ENCODE measurements around the gene IFRD2. TPM values are rescaled to one million over a fixed set of nuclear protein-coding genes. Genes with fewer than 3 reads are reported as not detected.
"Not testable (repeated sequence)": the region's sequence is repeated elsewhere in the genome, so short reads cannot be mapped to it uniquely, and the experiment has no call there.

Gene IFRD2
- total RNA-seq, 2 experiments from 2014 or later, result 50.0 to 59.0 TPM

DNA sequence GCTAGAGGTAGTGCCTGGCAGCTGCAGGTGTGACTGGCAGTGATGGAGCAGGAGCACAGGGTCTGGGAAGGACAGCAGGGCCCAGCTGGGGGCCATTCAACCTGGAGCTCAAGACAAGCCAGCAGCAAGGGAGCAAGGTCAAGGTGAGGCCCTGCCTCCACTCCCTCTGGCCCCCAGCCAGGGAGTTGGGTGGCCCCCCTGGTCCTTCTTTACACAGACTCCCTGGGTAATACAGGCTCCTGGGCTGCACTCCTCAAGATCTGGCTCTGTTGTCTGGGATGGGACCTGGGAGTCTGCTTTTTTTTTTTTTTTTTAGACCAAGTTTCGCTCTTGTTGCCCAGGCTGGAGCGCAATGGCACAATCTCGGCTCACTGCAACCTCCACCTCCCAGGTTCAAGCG is 41.7 kb downstream of the IFRD2 start:
- H3K27ac Mint-ChIP-seq, result no peak overlapping the region
- POLR2A ChIA-PET, result interaction anchor here (1.5 kb wide), 1 partner anchor 8 kb away, joined by 4 read pairs; no protein-coding TSS in a partner anchor
- H3K9me3 Mint-ChIP-seq, result no peaks in the 10 kb centered on the region
- H3K27me3 Mint-ChIP-seq, result no peaks in the 10 kb centered on the region
- peaks cover 14% of the 10 kb centered on the region for H3K36me3 Mint-ChIP-seq
- ATAC-seq (ENCODE audit: low read depth) (no peak), DNase-seq (no peak)
- H3K4me1 Mint-ChIP-seq, result peaks cover 31% of the 10 kb centered on the region
- H3K4me3 Mint-ChIP-seq, result no peak overlapping the region

- Mint-ChIP-seq H3K4me1 (peaks cover 38% of the 10 kb centered on the region), H3K27ac (no peak overlapping the region), H3K4me3 (no peak overlapping the region), H3K27me3 (no peaks in the 10 kb centered on the region), H3K9me3 (no peaks in the 10 kb centered on the region), H3K36me3 (peaks cover 14% of the 10 kb centered on the region)
- POLR2A ChIA-PET, result interaction anchor here (1.5 kb wide), 1 partner anchor 9 kb away, joined by 4 read pairs; no protein-coding TSS in a partner anchor
- no peak for ATAC-seq (ENCODE audit: low read depth)
- no peak for DNase-seq
Measured at GRCh38 chr3:50249457-50249856, 42.8 kb downstream of the IFRD2 start.

DNA sequence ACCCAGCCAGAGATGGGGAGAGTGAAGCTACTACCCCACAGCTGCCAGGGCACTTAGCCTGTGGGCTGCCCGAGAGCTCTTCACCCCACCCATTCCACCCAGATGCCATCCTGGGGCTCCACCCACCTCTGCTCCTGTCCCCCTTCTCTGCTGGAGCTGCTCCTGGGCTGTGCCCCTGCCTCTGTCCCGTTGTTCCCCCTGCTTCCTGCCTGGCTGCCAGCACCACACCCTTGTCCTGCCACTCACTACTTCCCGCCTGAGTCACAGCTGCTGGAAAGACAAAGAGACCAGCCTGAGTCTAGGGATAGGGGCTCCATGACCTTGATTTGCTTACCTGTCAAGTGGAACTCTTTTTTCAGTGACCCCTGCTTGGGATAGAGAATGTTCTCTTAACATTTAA is 43.8 kb downstream of the IFRD2 start:
- DNase-seq (no peak), ATAC-seq (ENCODE audit: low read depth) (no peak)
- peaks cover 12% of the 10 kb centered on the region for H3K36me3 Mint-ChIP-seq
- no peaks in the 10 kb centered on the region for H3K9me3 Mint-ChIP-seq
- POLR2A ChIA-PET, result interaction anchor here (3.0 kb wide), 1 partner anchor 12 kb away, joined by 48 read pairs; the partner anchor contains the start of gene GNAI2
- peaks cover 41% of the 10 kb centered on the region for H3K4me1 Mint-ChIP-seq
- H3K27ac Mint-ChIP-seq, result peak overlapping the region; percentile 69
- H3K27me3 Mint-ChIP-seq, result no peaks in the 10 kb centered on the region
- H3K4me3 Mint-ChIP-seq, result no peak overlapping the region

DNA sequence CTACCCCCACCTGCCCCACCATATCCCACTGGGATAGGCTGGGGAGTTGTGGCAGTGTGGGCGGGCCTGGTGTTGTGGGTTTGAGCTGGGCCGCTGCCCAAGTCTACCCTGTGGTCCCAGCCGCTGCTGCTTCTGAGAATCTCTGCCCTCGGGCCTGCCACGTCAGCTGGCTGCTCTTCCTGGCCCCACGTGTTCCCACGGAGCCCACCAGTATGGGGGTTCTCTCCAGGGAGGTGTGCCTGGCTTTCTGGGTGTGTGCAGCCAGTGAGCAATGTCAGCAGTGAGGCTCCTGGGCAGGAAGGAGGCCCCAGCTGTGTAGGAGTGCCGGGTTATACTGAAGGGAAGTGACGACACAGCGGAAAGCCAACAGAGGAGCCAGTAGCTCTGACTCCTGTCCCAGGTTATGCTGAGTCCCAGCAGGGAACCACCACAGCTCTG is 45.7 kb downstream of the IFRD2 start:
- ATAC-seq (ENCODE audit: low read depth) (peak; percentile 84), DNase-seq (no peak)
- peak overlapping the region; percentile 85 for H3K27ac Mint-ChIP-seq
- H3K4me1 Mint-ChIP-seq, result peaks cover 55% of the 10 kb centered on the region
- no peaks in the 10 kb centered on the region for H3K9me3 Mint-ChIP-seq
- H3K4me3 Mint-ChIP-seq, result peak overlapping the region; percentile 86
- H3K27me3 Mint-ChIP-seq, result no peaks in the 10 kb centered on the region
- H3K36me3 Mint-ChIP-seq, result peaks cover 16% of the 10 kb centered on the region
- POLR2A ChIA-PET, result interaction anchor here (0.6 to 3.0 kb wide), 17 partner anchors 8 to 126 kb away, joined by 3 to 48 read pairs (median 5); partner anchors contain the start of genes GNAI2, HYAL2, HYAL3 and IFRD2

DNA sequence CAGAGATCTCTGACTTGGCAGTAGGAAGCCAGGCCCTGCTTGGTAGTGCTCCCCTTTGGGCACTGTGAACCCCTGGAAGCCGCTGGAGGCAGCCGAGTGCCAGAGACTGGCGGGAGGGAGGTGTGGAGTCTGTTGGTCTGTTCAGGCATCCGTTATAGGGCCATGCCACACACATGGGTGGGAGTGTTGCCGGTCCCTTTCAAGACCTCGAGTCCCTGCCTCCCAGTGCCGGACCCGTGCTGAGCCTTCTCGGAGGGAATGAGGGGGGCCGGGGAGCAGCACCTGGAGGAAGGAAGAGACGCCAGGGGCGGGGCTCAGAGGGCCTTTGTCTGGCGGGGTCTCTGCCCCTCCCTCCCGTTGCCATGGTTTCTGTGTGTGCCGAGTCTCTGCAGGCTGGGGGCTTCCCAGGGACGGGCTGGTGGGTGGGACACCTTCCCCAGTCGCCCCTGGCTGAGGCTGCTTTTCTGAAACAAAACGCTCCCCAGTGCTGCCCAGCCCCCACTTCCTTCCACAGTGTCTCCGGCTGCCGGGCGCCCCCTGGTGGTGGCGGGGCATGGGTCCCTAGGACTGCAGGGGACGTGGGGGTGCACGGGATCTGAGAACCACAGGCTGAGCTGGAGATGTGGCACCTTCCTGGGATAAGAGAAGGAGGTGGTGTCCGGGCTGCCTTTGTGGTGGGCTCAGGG is 46.3 kb downstream of the IFRD2 start:
- peaks cover 55% of the 10 kb centered on the region for H3K4me1 Mint-ChIP-seq
- no peaks in the 10 kb centered on the region for H3K9me3 Mint-ChIP-seq
- H3K27ac Mint-ChIP-seq, result peak overlapping the region; percentile 85
- POLR2A ChIA-PET, result interaction anchor here (0.7 to 3.0 kb wide), 17 partner anchors 8 to 126 kb away, joined by 3 to 48 read pairs (median 5); partner anchors contain the start of genes GNAI2, HYAL2, HYAL3 and IFRD2
- DNase-seq (peak; percentile 99), ATAC-seq (ENCODE audit: low read depth) (peak; percentile 78)
- H3K36me3 Mint-ChIP-seq, result peaks cover 11% of the 10 kb centered on the region
- H3K27me3 Mint-ChIP-seq, result no peaks in the 10 kb centered on the region
- H3K4me3 Mint-ChIP-seq, result peak overlapping the region; percentile 86

DNA sequence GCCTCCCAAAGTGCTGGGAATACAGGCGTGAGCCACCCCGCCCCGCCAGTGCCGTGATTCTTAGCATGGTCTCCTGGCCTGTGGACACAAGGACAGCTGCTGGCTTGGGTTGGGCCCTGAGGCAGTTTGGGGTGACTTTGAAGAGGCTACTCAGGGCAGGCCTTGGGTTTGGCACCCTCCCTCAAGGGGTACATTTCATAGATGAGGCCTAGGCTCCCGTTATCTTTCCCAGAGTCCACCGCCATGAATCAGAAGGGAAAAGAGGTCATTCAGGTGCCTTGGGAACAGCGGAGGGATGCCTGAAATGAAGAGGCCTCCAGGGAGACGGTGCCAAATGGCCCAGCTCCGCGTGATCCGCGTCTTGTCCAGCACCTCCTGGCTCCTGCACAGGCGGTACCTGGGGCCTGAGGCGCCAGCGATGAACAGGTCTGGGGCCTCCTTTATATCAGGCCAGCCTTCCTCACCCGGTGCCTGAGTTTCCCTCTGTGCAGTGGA is 46.9 kb downstream of the IFRD2 start:
- Mint-ChIP-seq H3K9me3 (no peaks in the 10 kb centered on the region), H3K36me3 (peaks cover 10% of the 10 kb centered on the region), H3K4me1 (peaks cover 54% of the 10 kb centered on the region), H3K27ac (peak overlapping the region; percentile 85), H3K27me3 (no peaks in the 10 kb centered on the region), H3K4me3 (peak overlapping the region; percentile 86)
- POLR2A ChIA-PET, result interaction anchor here (0.7 to 0.8 kb wide), 2 partner anchors 17 to 18 kb away, joined by 3 read pairs; no protein-coding TSS in a partner anchor
- DNase-seq (no peak), ATAC-seq (ENCODE audit: low read depth) (no peak)

GRCh38 chr3:50244813-50245212 is 47.4 kb downstream of the IFRD2 start:
- Mint-ChIP-seq H3K4me3 (peak overlapping the region; percentile 86), H3K4me1 (peaks cover 55% of the 10 kb centered on the region), H3K27ac (peak overlapping the region; percentile 85), H3K36me3 (peaks cover 10% of the 10 kb centered on the region)
- ATAC-seq (ENCODE audit: low read depth); H3K27me3 Mint-ChIP-seq; H3K9me3 Mint-ChIP-seq; DNase-seq: not testable (repeated sequence)
- POLR2A ChIA-PET, result interaction anchor here (0.5 to 5.1 kb wide), 4 partner anchors 16 to 66 kb away, joined by 3 to 47 read pairs (median 3); no protein-coding TSS in a partner anchor

DNA sequence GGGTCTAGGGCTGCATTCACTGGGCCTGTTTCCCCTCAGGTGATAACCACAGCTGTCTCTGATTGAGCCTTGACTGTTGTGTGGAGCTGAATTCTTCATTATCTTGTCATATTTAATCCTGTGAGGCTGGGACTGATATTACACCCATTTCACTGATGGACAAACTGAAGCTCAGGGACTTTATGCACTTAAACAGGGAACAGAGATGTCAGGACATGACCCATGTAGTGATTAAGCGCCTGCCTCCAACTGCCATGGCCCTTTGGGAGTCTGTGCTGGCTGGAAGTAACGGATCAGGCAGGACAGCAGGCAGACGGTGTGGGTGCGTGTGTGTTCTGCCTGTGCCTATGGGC is 48.7 kb downstream of the IFRD2 start:
- H3K27me3 Mint-ChIP-seq, result no peaks in the 10 kb centered on the region
- POLR2A ChIA-PET, result interaction anchor here (1.0 to 5.1 kb wide), 6 partner anchors 8 to 97 kb away, joined by 3 to 47 read pairs (median 4); partner anchors contain the start of genes GNAI2 and RASSF1
- peaks cover 60% of the 10 kb centered on the region for H3K4me1 Mint-ChIP-seq
- H3K27ac Mint-ChIP-seq, result peak overlapping the region; percentile 94
- DNase-seq (no peak), ATAC-seq (ENCODE audit: low read depth) (no peak)
- no peaks in the 10 kb centered on the region for H3K9me3 Mint-ChIP-seq
- no peak overlapping the region for H3K4me3 Mint-ChIP-seq
- peaks cover 11% of the 10 kb centered on the region for H3K36me3 Mint-ChIP-seq

- peaks cover 9% of the 10 kb centered on the region for H3K36me3 Mint-ChIP-seq
- DNase-seq, result no peak
- peak overlapping the region; percentile 94 for H3K27ac Mint-ChIP-seq
- POLR2A ChIA-PET, result interaction anchor here (0.6 to 5.1 kb wide), 6 partner anchors 7 to 98 kb away, joined by 3 to 47 read pairs (median 3); partner anchors contain the start of genes GNAI2 and RASSF1
- no peaks in the 10 kb centered on the region for H3K27me3 Mint-ChIP-seq
- no peak for ATAC-seq (ENCODE audit: low read depth)
- H3K9me3 Mint-ChIP-seq, result no peaks in the 10 kb centered on the region
- H3K4me3 Mint-ChIP-seq, result peak overlapping the region; percentile 85
- H3K4me1 Mint-ChIP-seq, result peaks cover 60% of the 10 kb centered on the region
Measured at GRCh38 chr3:50242851-50243542, 49.2 kb downstream of the IFRD2 start.

- ATAC-seq (ENCODE audit: low read depth) (no peak), DNase-seq (no peak)
- peak overlapping the region; percentile 94 for H3K27ac Mint-ChIP-seq
- POLR2A ChIA-PET, result interaction anchor here (0.6 to 5.1 kb wide), 6 partner anchors 14 to 99 kb away, joined by 3 to 47 read pairs (median 3); partner anchors contain the start of gene RASSF1
- no peaks in the 10 kb centered on the region for H3K27me3 Mint-ChIP-seq
- H3K4me1 Mint-ChIP-seq, result peaks cover 61% of the 10 kb centered on the region
- H3K4me3 Mint-ChIP-seq, result peak overlapping the region; percentile 85
- no peaks in the 10 kb centered on the region for H3K9me3 Mint-ChIP-seq
- H3K36me3 Mint-ChIP-seq, result peaks cover 13% of the 10 kb centered on the region
Measured at GRCh38 chr3:50242381-50242770, 49.9 kb downstream of the IFRD2 start.

DNA sequence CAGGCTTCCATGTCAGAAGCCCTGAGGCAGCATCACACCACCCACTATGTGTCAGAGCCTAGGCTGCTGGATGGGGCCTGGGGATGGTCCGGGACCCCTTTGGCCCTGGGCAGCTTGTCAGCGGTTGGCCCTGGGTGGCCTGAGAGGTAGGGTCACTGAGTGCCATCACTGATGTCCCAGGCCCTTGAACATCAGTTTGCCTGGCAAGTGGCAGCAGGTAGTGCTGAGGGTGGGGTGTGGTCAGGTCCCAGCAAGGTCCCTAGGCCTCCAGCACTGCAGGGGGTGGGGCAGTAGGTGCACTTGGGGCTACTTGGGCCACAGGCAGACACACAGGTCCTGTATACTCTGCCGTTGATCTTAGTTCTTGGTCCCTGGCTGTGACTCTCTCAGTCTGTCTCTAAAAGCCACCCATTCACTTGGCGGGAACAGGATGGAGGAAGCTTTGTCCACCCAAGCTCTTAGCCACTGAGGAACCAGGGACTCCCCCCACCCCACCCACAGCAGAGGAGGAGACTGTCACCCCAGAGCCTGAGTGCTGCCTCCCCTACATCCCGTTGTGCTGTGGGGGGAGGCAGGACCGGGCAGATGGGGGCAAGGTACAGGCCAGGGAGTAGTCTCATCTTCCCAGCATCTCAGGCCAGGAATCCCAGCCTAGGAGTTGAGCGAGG is 50.4 kb downstream of the IFRD2 start:
- H3K4me1 Mint-ChIP-seq, result peaks cover 58% of the 10 kb centered on the region
- H3K27me3 Mint-ChIP-seq, result no peaks in the 10 kb centered on the region
- no peaks in the 10 kb centered on the region for H3K9me3 Mint-ChIP-seq
- peak overlapping the region; percentile 94 for H3K27ac Mint-ChIP-seq
- ATAC-seq (ENCODE audit: low read depth) (no peak), DNase-seq (peak; percentile 46)
- POLR2A ChIA-PET, result interaction anchor here (0.6 to 5.1 kb wide), 5 partner anchors 10 to 99 kb away, joined by 3 to 47 read pairs (median 4); partner anchors contain the start of gene RASSF1
- H3K4me3 Mint-ChIP-seq, result peak overlapping the region; percentile 85
- H3K36me3 Mint-ChIP-seq, result peaks cover 18% of the 10 kb centered on the region

DNA sequence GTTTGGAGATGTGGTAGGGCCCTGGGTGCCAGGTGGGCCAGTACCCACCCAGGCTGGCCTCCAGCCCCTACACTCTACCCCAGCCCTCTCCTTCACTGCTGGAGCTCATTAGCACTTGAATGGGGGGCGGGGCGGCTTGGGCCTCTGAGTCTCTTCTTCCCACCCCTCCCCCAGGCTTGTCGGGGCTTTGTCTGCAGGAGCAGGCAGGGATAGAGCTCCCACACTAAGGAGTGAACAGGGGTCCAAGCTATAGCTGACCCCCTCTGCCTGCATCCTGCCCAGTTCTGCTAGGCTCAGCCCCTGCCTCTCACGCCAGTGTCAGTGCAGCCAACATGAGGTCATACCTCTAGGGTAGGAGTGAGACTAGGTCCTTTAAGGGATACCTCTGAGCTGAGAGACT is 51.1 kb downstream of the IFRD2 start:
- Mint-ChIP-seq H3K27ac (peak overlapping the region; percentile 94), H3K4me1 (peaks cover 51% of the 10 kb centered on the region), H3K27me3 (no peaks in the 10 kb centered on the region), H3K9me3 (no peaks in the 10 kb centered on the region), H3K36me3 (peaks cover 21% of the 10 kb centered on the region), H3K4me3 (peak overlapping the region; percentile 85)
- no peak for DNase-seq
- no peak for ATAC-seq (ENCODE audit: low read depth)
- POLR2A ChIA-PET, result interaction anchor here (1.3 to 5.1 kb wide), 3 partner anchors 13 to 97 kb away, joined by 3 to 47 read pairs (median 6); no protein-coding TSS in a partner anchor

Measured in activated naive CD8-positive, alpha-beta T cell treated with anti-CD3 and anti-CD28 coated beads, Interleukin-2, amount 10 ng/mL, durations not matched to agents 7 days and 5 days (primary cell).